ENCODE results near the gene SMAD7.

The SMAD7 gene

GRCh38 chr18:48914581-48915251 is 36.0 kb downstream of the SMAD7 start (continued):
- TF ChIP-seq ESRRG (CRISPR knock-in tag; IDR thresholded peaks at IDR 0.05) = no peak
- no peak for TF ChIP-seq TOX (CRISPR knock-in tag; IDR thresholded peaks at IDR 0.05; ENCODE audit: borderline replicate concordance)
- TF ChIP-seq CREB5 (CRISPR knock-in tag; IDR thresholded peaks at IDR 0.05; ENCODE audit: low read depth) = no peak
- no peak for TF ChIP-seq PPARA (CRISPR knock-in tag; IDR thresholded peaks at IDR 0.05; ENCODE audit: borderline replicate concordance)
- no peak for TF ChIP-seq CSRNP3 (CRISPR knock-in tag; IDR thresholded peaks at IDR 0.05)
- TF ChIP-seq ZNF8 (CRISPR knock-in tag; IDR thresholded peaks at IDR 0.05) = no peak

- no peak for TF ChIP-seq ZNF70 (CRISPR knock-in tag; IDR thresholded peaks at IDR 0.05)
- no peak for TF ChIP-seq ZC3H10 (CRISPR knock-in tag; IDR thresholded peaks at IDR 0.05)
- TF ChIP-seq ESRRG (CRISPR knock-in tag; IDR thresholded peaks at IDR 0.05) = no peak
- no peak for TF ChIP-seq POU6F1 (CRISPR knock-in tag; IDR thresholded peaks at IDR 0.05; ENCODE audit: borderline replicate concordance, low read depth)
- TF ChIP-seq TOX (CRISPR knock-in tag; IDR thresholded peaks at IDR 0.05; ENCODE audit: borderline replicate concordance) = no peak
- no peak for TF ChIP-seq ARNTL (CRISPR knock-in tag; IDR thresholded peaks at IDR 0.05; ENCODE audit: borderline replicate concordance, low read depth)
- no peak for TF ChIP-seq PPARA (CRISPR knock-in tag; IDR thresholded peaks at IDR 0.05; ENCODE audit: borderline replicate concordance)
- no peak for TF ChIP-seq ZNF8 (CRISPR knock-in tag; IDR thresholded peaks at IDR 0.05)
- no peak for TF ChIP-seq TSHZ2 (CRISPR knock-in tag; IDR thresholded peaks at IDR 0.05)
- no peak for TF ChIP-seq BACH2 (CRISPR knock-in tag; IDR thresholded peaks at IDR 0.05; ENCODE audit: borderline replicate concordance)
- no peak for TF ChIP-seq CREB5 (CRISPR knock-in tag; IDR thresholded peaks at IDR 0.05; ENCODE audit: low read depth)
- no peak for TF ChIP-seq CSDC2 (CRISPR knock-in tag; IDR thresholded peaks at IDR 0.05)
- no peak for TF ChIP-seq ZNF565 (CRISPR knock-in tag; conservative IDR thresholded peaks at IDR 0.05; ENCODE audit: low read depth)
- TF ChIP-seq ISL1 (CRISPR knock-in tag; IDR thresholded peaks at IDR 0.05) = no peak
- no peak for TF ChIP-seq TCF4 (CRISPR knock-in tag; IDR thresholded peaks at IDR 0.05; ENCODE audit: borderline replicate concordance)
- TF ChIP-seq CSRNP3 (CRISPR knock-in tag; IDR thresholded peaks at IDR 0.05) = no peak
- no peak for TF ChIP-seq ZFP30 (CRISPR knock-in tag; IDR thresholded peaks at IDR 0.05)
- TF ChIP-seq GLIS3 (CRISPR knock-in tag; IDR thresholded peaks at IDR 0.05) = no peak
- no peak for TF ChIP-seq RARB (CRISPR knock-in tag; IDR thresholded peaks at IDR 0.05)
- no peak for ATAC-seq
These were observed 37.0 kb downstream of the SMAD7 start for GRCh38 chr18:48913775-48914174.

GRCh38 chr18:48913201-48913600 is 37.6 kb downstream of the SMAD7 start:
- no peak for ATAC-seq
- TF ChIP-seq CSRNP3 (CRISPR knock-in tag; IDR thresholded peaks at IDR 0.05) (no peak), ZFP3 (CRISPR knock-in tag; IDR thresholded peaks at IDR 0.05) (no peak), PPARA (CRISPR knock-in tag; IDR thresholded peaks at IDR 0.05; ENCODE audit: borderline replicate concordance) (no peak), ZFP30 (CRISPR knock-in tag; IDR thresholded peaks at IDR 0.05) (no peak), CREB5 (CRISPR knock-in tag; IDR thresholded peaks at IDR 0.05; ENCODE audit: low read depth) (no peak), TSHZ2 (CRISPR knock-in tag; IDR thresholded peaks at IDR 0.05) (no peak), CSDC2 (CRISPR knock-in tag; IDR thresholded peaks at IDR 0.05) (no peak)
